ENCODE data around the gene UTS2.

UTS2 gene

GRCh38 chr1:7871136-7871535, 18.3 kb upstream of the UTS2 start:
- H3K27me3 Mint-ChIP-seq: no peaks in the 10 kb centered on the region
- H3K36me3 Mint-ChIP-seq: no peaks in the 10 kb centered on the region
- H3K9me3 Mint-ChIP-seq: no peaks in the 10 kb centered on the region
- no peak overlapping the region for H3K27ac Mint-ChIP-seq
- no peaks in the 10 kb centered on the region for H3K4me1 Mint-ChIP-seq
- no peak overlapping the region for H3K4me3 Mint-ChIP-seq

- no peaks in the 10 kb centered on the region for H3K4me1 Mint-ChIP-seq
Observed at GRCh38 chr1:7869136-7869920, 16.5 kb upstream of the UTS2 start.

GRCh38 chr1:7868070-7868780, 15.4 kb upstream of the UTS2 start:
- Mint-ChIP-seq H3K27me3 (no peaks in the 10 kb centered on the region), H3K4me1 (no peaks in the 10 kb centered on the region), H3K36me3 (no peaks in the 10 kb centered on the region), H3K4me3 (no peak overlapping the region), H3K9me3 (no peaks in the 10 kb centered on the region), H3K27ac (no peak overlapping the region)

More at GRCh38 chr1:7869136-7869920, 16.5 kb upstream of the UTS2 start:
- Mint-ChIP-seq H3K9me3 (no peaks in the 10 kb centered on the region), H3K36me3 (no peaks in the 10 kb centered on the region), H3K4me3 (no peak overlapping the region), H3K27ac (no peak overlapping the region), H3K27me3 (no peaks in the 10 kb centered on the region)

- H3K9me3 Mint-ChIP-seq: no peaks in the 10 kb centered on the region
- no peaks in the 10 kb centered on the region for H3K4me1 Mint-ChIP-seq
- no peak overlapping the region for H3K4me3 Mint-ChIP-seq
- H3K27ac Mint-ChIP-seq: no peak overlapping the region
- no peaks in the 10 kb centered on the region for H3K27me3 Mint-ChIP-seq
- H3K36me3 Mint-ChIP-seq: no peaks in the 10 kb centered on the region
Observed at GRCh38 chr1:7865978-7866377, 13.1 kb upstream of the UTS2 start.

GRCh38 chr1:7863756-7864328, 11.0 kb upstream of the UTS2 start:
- no peaks in the 10 kb centered on the region for H3K27me3 Mint-ChIP-seq
- H3K27ac Mint-ChIP-seq: no peak overlapping the region
- H3K4me1 Mint-ChIP-seq: no peaks in the 10 kb centered on the region
- no peaks in the 10 kb centered on the region for H3K9me3 Mint-ChIP-seq
- H3K36me3 Mint-ChIP-seq: no peaks in the 10 kb centered on the region
- H3K4me3 Mint-ChIP-seq: no peak overlapping the region

GRCh38 chr1:7862211-7863060, 9.6 kb upstream of the UTS2 start:
- no peak overlapping the region for H3K4me3 Mint-ChIP-seq
- H3K9me3 Mint-ChIP-seq: no peaks in the 10 kb centered on the region
- H3K27ac Mint-ChIP-seq: no peak overlapping the region
- no peaks in the 10 kb centered on the region for H3K36me3 Mint-ChIP-seq
- no peaks in the 10 kb centered on the region for H3K4me1 Mint-ChIP-seq
- H3K27me3 Mint-ChIP-seq: no peaks in the 10 kb centered on the region

- H3K27me3 Mint-ChIP-seq: no peaks in the 10 kb centered on the region
- H3K9me3 Mint-ChIP-seq: no peaks in the 10 kb centered on the region
- H3K4me1 Mint-ChIP-seq: no peaks in the 10 kb centered on the region
- H3K27ac Mint-ChIP-seq: no peak overlapping the region
- no peaks in the 10 kb centered on the region for H3K36me3 Mint-ChIP-seq
- no peak overlapping the region for H3K4me3 Mint-ChIP-seq
Observed at GRCh38 chr1:7861452-7861851, 8.6 kb upstream of the UTS2 start.

GRCh38 chr1:7860130-7860529, 7.3 kb upstream of the UTS2 start:
- Mint-ChIP-seq H3K4me1 (no peaks in the 10 kb centered on the region), H3K27ac (peak overlapping the region; percentile 32), H3K4me3 (no peak overlapping the region), H3K36me3 (no peaks in the 10 kb centered on the region), H3K9me3 (no peaks in the 10 kb centered on the region), H3K27me3 (no peaks in the 10 kb centered on the region)

GRCh38 chr1:7859406-7859805, 6.5 kb upstream of the UTS2 start:
- no peaks in the 10 kb centered on the region for H3K4me1 Mint-ChIP-seq
- H3K27ac Mint-ChIP-seq: no peak overlapping the region
- H3K9me3 Mint-ChIP-seq: no peaks in the 10 kb centered on the region
- no peak overlapping the region for H3K4me3 Mint-ChIP-seq
- no peaks in the 10 kb centered on the region for H3K36me3 Mint-ChIP-seq
- H3K27me3 Mint-ChIP-seq: no peaks in the 10 kb centered on the region

- Mint-ChIP-seq H3K27ac (no peak overlapping the region), H3K4me3 (no peak overlapping the region), H3K4me1 (no peaks in the 10 kb centered on the region), H3K27me3 (no peaks in the 10 kb centered on the region), H3K9me3 (no peaks in the 10 kb centered on the region), H3K36me3 (no peaks in the 10 kb centered on the region)
Observed at GRCh38 chr1:7857985-7858384, 5.1 kb upstream of the UTS2 start.

- H3K4me3 Mint-ChIP-seq: no peak overlapping the region
- H3K36me3 Mint-ChIP-seq: peaks cover 2% of the 10 kb centered on the region
- H3K27ac Mint-ChIP-seq: no peak overlapping the region
Observed at GRCh38 chr1:7857000-7857399, 4.1 kb upstream of the UTS2 start.

GRCh38 chr1:7856345-7856744, 3.5 kb upstream of the UTS2 start:
- peaks cover 2% of the 10 kb centered on the region for H3K36me3 Mint-ChIP-seq
- no peak overlapping the region for H3K27ac Mint-ChIP-seq
- H3K4me1 Mint-ChIP-seq: no peaks in the 10 kb centered on the region
- no peak overlapping the region for H3K4me3 Mint-ChIP-seq
- H3K27me3 Mint-ChIP-seq: no peaks in the 10 kb centered on the region
- no peaks in the 10 kb centered on the region for H3K9me3 Mint-ChIP-seq

More at GRCh38 chr1:7857000-7857399, 4.1 kb upstream of the UTS2 start:
- no peaks in the 10 kb centered on the region for H3K27me3 Mint-ChIP-seq
- no peaks in the 10 kb centered on the region for H3K4me1 Mint-ChIP-seq
- H3K9me3 Mint-ChIP-seq: no peaks in the 10 kb centered on the region

GRCh38 chr1:7853684-7854026, 790 bp upstream of the UTS2 start:
- Mint-ChIP-seq H3K4me3 (no peak overlapping the region), H3K36me3 (peaks cover 2% of the 10 kb centered on the region), H3K27me3 (no peaks in the 10 kb centered on the region), H3K27ac (no peak overlapping the region), H3K4me1 (no peaks in the 10 kb centered on the region), H3K9me3 (no peaks in the 10 kb centered on the region)

- no peaks in the 10 kb centered on the region for H3K4me1 Mint-ChIP-seq
- no peak overlapping the region for H3K27ac Mint-ChIP-seq
- no peaks in the 10 kb centered on the region for H3K27me3 Mint-ChIP-seq
- no peak overlapping the region for H3K4me3 Mint-ChIP-seq
- H3K36me3 Mint-ChIP-seq: peaks cover 2% of the 10 kb centered on the region
- H3K9me3 Mint-ChIP-seq: no peaks in the 10 kb centered on the region
Observed at GRCh38 chr1:7850786-7851185, 2.1 kb downstream of the UTS2 start.

GRCh38 chr1:7847599-7847998, 5.3 kb downstream of the UTS2 start:
- no peak overlapping the region for H3K4me3 Mint-ChIP-seq
- no peak overlapping the region for H3K27ac Mint-ChIP-seq
- no peaks in the 10 kb centered on the region for H3K9me3 Mint-ChIP-seq
- no peaks in the 10 kb centered on the region for H3K27me3 Mint-ChIP-seq
- H3K36me3 Mint-ChIP-seq: no peaks in the 10 kb centered on the region
- no peaks in the 10 kb centered on the region for H3K4me1 Mint-ChIP-seq

All from activated naive CD4-positive, alpha-beta T cell treated with anti-CD3 and anti-CD28 coated beads, Interleukin-2, amount 50 U/mL, for 24 hours (primary cell).